IMR-90 (cell line): Measurements from ENCODE around the gene UBA5.
"Not testable (repeated sequence)": the region's sequence is repeated elsewhere in the genome, so short reads cannot be mapped to it uniquely, and the experiment has no call there.

Experiments used
- CTCF ChIP-seq: conservative IDR thresholded peaks from 2 replicates; pipeline ENCODE4 v1.5.1; 2012; ENCODE audit warnings: mild to moderate bottlenecking, low read depth, low read length, improper control_type of control experiment
- MAZ ChIP-seq: IDR thresholded peaks from 2 replicates; pipeline ENCODE4 v1.6.1; 2012; ENCODE audit warnings: low read depth, mild to moderate bottlenecking, low read length, improper control_type of control experiment, moderate library complexity, borderline replicate concordance
- POLR2A ChIP-seq: IDR thresholded peaks from 2 replicates; pipeline ENCODE4 v1.6.1; 2012; ENCODE audit warnings: mild to moderate bottlenecking, low read depth, low read length
- RAD21 ChIP-seq: IDR thresholded peaks from 2 replicates; pipeline ENCODE4 v1.6.1; 2012; ENCODE audit warnings: low read length, improper control_type of control experiment
- RCOR1 ChIP-seq: IDR thresholded peaks from 2 replicates; pipeline ENCODE4 v1.6.1; 2012; ENCODE audit warnings: mild to moderate bottlenecking, low read length, improper control_type of control experiment; ENCODE audit not compliant: insufficient replicate concordance

- TF ChIP-seq CTCF, RAD21, MAZ, RCOR1, POLR2A: not testable (repeated sequence)
Observed at GRCh38 chr3:132615301-132615700, 44.8 kb upstream of the UBA5 start.
